ENCODE measurements around the gene CCDC85C. TPM values are rescaled to one million over a fixed set of nuclear protein-coding genes. Genes with fewer than 3 reads are reported as not detected.

Gene CCDC85C
- total and polyA plus RNA-seq, 4 experiments from 2014 or later, result 0.36 to 14.4 (median 7.9) TPM

DNA sequence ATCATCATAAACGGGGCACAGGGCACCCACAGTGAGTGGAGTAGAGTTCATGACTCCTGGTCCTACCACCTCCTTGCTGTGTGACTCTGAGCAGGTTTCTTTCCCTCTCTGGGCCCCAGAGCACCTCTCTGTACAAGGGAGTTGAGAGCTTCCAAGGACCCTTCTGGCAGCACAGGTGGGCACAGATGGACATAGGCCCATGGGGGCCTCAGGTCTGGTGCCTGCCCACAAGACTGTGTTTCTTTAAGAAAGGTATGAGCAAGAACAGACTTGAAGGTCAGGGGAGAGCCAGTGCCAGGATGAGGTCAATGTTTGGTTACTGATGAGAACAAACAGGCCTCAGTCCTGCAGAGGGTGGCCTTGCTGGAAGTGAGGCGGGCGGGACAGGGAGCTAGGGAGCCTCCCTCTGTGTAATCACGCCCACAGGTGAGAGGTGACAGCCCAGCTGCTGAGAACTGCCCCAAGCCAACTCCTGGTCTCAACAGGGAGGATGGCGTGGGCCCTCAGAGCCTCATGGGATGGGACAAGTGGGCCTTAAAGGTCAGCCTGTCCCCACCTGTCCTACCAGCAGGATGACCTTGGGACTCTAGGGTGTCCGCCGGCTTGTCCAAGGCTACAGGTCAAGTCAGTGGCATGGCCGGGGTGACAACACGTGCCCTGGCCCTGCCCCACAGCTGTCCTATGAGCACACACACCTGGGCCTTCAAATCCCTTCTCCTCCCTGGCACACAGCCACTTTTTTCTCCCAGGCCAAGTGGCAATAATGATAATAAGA lies 49.1 kb downstream of the CCDC85C start:
- Histone ChIP-seq H3K36me3 (ENCODE audit: insufficient read depth, low read length) (no peaks in the 10 kb centered on the region), H3K4me1 (ENCODE audit: insufficient read depth, low read length) (no peaks in the 10 kb centered on the region), H3K9me3 (ENCODE audit: control insufficient read depth in 1 of 2, low read length in 2 of 2) (no peaks in the 10 kb centered on the region), H3K27ac (ENCODE audit: low read depth, low read length) (no peak overlapping the region), H3K4me3 (ENCODE audit: low read length in 2 of 2) (no peak overlapping the region), H3K27me3 (ENCODE audit: insufficient read depth, low read length) (no peaks in the 10 kb centered on the region)
- no peaks in the 10 kb centered on the region for H3K9me3 Mint-ChIP-seq
- no peak overlapping the region for H3K4me3 Mint-ChIP-seq
- CTCF ChIA-PET (ENCODE audit: partially characterized antibody), result no interaction called here
- H3K27me3 Mint-ChIP-seq, result peaks cover 0 to 1% of the 10 kb centered on the region in 2 donors
- no peak for DNase-seq
- peaks cover 0 to 10% of the 10 kb centered on the region in 2 donors for H3K36me3 Mint-ChIP-seq
- no peak overlapping the region for H3K27ac Mint-ChIP-seq
- H3K4me1 Mint-ChIP-seq, result peaks cover 0 to 7% (median 2%) of the 10 kb centered on the region in 4 donors
- intact Hi-C loops (cut with micrococcal nuclease), result no loop called here
- POLR2A ChIA-PET (ENCODE audit: partially characterized antibody), result no interaction called here

DNA sequence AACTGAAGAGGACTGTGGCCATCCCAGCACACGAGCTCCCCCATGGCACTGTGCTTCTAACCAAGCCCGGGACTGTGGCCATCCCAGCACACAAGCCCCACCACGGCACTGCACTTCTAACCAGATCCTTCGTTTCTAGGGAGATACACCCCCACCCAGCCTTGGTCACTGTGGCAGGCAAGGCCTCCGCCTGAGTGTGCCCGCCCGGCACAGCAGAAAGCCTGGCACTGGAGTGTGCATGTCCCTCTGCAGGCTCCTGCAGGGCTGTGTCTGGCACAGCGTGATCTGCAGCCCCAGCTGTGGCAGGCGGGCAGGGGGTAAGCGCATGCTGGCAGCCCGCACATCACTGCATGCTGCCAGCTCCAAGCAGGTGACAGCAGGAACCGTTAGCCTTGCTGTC lies 49.8 kb downstream of the CCDC85C start:
- H3K27ac Mint-ChIP-seq, result no peak overlapping the region
- H3K9me3 Mint-ChIP-seq, result no peaks in the 10 kb centered on the region
- ChIA-PET CTCF (ENCODE audit: partially characterized antibody) (no interaction called here), POLR2A (ENCODE audit: partially characterized antibody) (no interaction called here)
- Histone ChIP-seq H3K27ac (ENCODE audit: low read depth, low read length) (no peak overlapping the region), H3K4me3 (ENCODE audit: low read length in 2 of 2) (no peak overlapping the region), H3K27me3 (ENCODE audit: insufficient read depth, low read length) (no peaks in the 10 kb centered on the region), H3K36me3 (ENCODE audit: insufficient read depth, low read length) (no peaks in the 10 kb centered on the region), H3K9me3 (ENCODE audit: control insufficient read depth in 1 of 2, low read length in 2 of 2) (no peaks in the 10 kb centered on the region), H3K4me1 (ENCODE audit: insufficient read depth, low read length) (no peaks in the 10 kb centered on the region)
- intact Hi-C loops (cut with micrococcal nuclease), result no loop called here
- H3K4me1 Mint-ChIP-seq, result peaks cover 0 to 15% (median 2%) of the 10 kb centered on the region in 4 donors
- peaks cover 0 to 8% of the 10 kb centered on the region in 2 donors for H3K36me3 Mint-ChIP-seq
- H3K27me3 Mint-ChIP-seq, result peaks cover 0 to 1% of the 10 kb centered on the region in 2 donors
- DNase-seq, result no peak
- no peak overlapping the region for H3K4me3 Mint-ChIP-seq

- Histone ChIP-seq H3K27ac (ENCODE audit: low read depth, low read length) (no peak overlapping the region), H3K36me3 (ENCODE audit: insufficient read depth, low read length) (no peaks in the 10 kb centered on the region), H3K27me3 (ENCODE audit: insufficient read depth, low read length) (no peaks in the 10 kb centered on the region), H3K4me1 (ENCODE audit: insufficient read depth, low read length) (no peaks in the 10 kb centered on the region), H3K4me3 (ENCODE audit: low read length in 2 of 2) (no peak overlapping the region), H3K9me3 (ENCODE audit: control insufficient read depth in 1 of 2, low read length in 2 of 2) (no peaks in the 10 kb centered on the region)
- CTCF ChIA-PET (ENCODE audit: partially characterized antibody), result no interaction called here
- no peaks in the 10 kb centered on the region for H3K9me3 Mint-ChIP-seq
- POLR2A ChIA-PET (ENCODE audit: partially characterized antibody), result no interaction called here
- DNase-seq, result no peak
- H3K4me3 Mint-ChIP-seq, result no peak overlapping the region
- intact Hi-C loops (cut with micrococcal nuclease), result no loop called here
- H3K36me3 Mint-ChIP-seq, result no peaks in the 10 kb centered on the region
- H3K27ac Mint-ChIP-seq, result no peak overlapping the region
- H3K27me3 Mint-ChIP-seq, result peaks cover 0 to 1% of the 10 kb centered on the region in 2 donors
- H3K4me1 Mint-ChIP-seq, result peaks cover 0 to 15% (median 4%) of the 10 kb centered on the region in 4 donors
Observed at GRCh38 chr14:99552572-99553216, 51.3 kb downstream of the CCDC85C start.

DNA sequence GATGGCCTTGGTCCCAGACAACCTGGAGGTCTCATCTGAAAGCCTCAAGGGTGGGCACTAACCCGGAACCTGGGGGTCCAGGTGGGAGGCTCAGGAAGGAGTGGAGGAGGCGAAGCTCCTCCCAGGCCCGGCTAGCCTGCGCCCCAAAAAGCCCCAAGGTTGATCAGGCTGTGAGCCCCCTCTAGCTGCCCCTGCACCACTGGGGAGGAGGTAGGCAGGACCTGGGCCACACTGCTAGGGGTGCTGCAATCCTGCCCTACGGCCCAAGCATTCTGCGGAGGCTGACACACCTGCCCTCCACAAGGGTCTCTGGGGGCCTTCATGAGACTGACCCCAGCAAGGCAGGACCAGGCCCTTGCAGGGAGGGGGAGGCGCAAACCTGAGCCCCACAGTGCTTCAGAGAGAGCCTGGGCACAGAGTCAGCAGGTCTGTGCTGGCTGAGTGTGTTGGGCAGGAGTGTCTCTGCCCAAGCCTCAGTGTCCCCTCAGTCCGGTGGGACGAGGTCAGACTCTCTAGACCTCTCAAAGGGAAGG lies 51.9 kb downstream of the CCDC85C start:
- no peak overlapping the region for H3K4me3 Mint-ChIP-seq
- H3K4me1 ChIP-seq (ENCODE audit: insufficient read depth, low read length), result no peaks in the 10 kb centered on the region
- no peaks in the 10 kb centered on the region for H3K36me3 ChIP-seq (ENCODE audit: insufficient read depth, low read length)
- intact Hi-C loops (cut with micrococcal nuclease), result no loop called here
- no peaks in the 10 kb centered on the region for H3K36me3 Mint-ChIP-seq
- no peak for DNase-seq
- ChIA-PET POLR2A (ENCODE audit: partially characterized antibody) (no interaction called here), CTCF (ENCODE audit: partially characterized antibody) (no interaction called here)
- H3K9me3 Mint-ChIP-seq, result no peaks in the 10 kb centered on the region
- no peak overlapping the region for H3K4me3 ChIP-seq (ENCODE audit: low read length in 2 of 2)
- peaks cover 0 to 1% of the 10 kb centered on the region in 2 donors for H3K27me3 Mint-ChIP-seq
- no peak overlapping the region for H3K27ac Mint-ChIP-seq
- peaks cover 0 to 15% (median 4%) of the 10 kb centered on the region in 4 donors for H3K4me1 Mint-ChIP-seq
- no peak overlapping the region for H3K27ac ChIP-seq (ENCODE audit: low read depth, low read length)
- H3K27me3 ChIP-seq (ENCODE audit: insufficient read depth, low read length), result no peaks in the 10 kb centered on the region
- H3K9me3 ChIP-seq (ENCODE audit: control insufficient read depth in 1 of 2, low read length in 2 of 2), result no peaks in the 10 kb centered on the region

GRCh38 chr14:99551034-99551922 lies 52.7 kb downstream of the CCDC85C start:
- intact Hi-C loops (cut with micrococcal nuclease), result no loop called here
- Histone ChIP-seq H3K9me3 (ENCODE audit: control insufficient read depth in 1 of 2, low read length in 2 of 2) (no peaks in the 10 kb centered on the region), H3K4me1 (ENCODE audit: insufficient read depth, low read length) (no peaks in the 10 kb centered on the region), H3K4me3 (ENCODE audit: low read length in 2 of 2) (no peak overlapping the region), H3K27ac (ENCODE audit: low read depth, low read length) (no peak overlapping the region), H3K27me3 (ENCODE audit: insufficient read depth, low read length) (no peaks in the 10 kb centered on the region), H3K36me3 (ENCODE audit: insufficient read depth, low read length) (no peaks in the 10 kb centered on the region)
- peaks cover 0 to 1% of the 10 kb centered on the region in 2 donors for H3K27me3 Mint-ChIP-seq
- POLR2A ChIA-PET (ENCODE audit: partially characterized antibody), result no interaction called here
- no peak for DNase-seq
- no peaks in the 10 kb centered on the region for H3K36me3 Mint-ChIP-seq
- peaks cover 0 to 15% (median 5%) of the 10 kb centered on the region in 4 donors for H3K4me1 Mint-ChIP-seq
- no peak overlapping the region for H3K4me3 Mint-ChIP-seq
- CTCF ChIA-PET (ENCODE audit: partially characterized antibody), result no interaction called here
- H3K9me3 Mint-ChIP-seq, result no peaks in the 10 kb centered on the region
- no peak overlapping the region for H3K27ac Mint-ChIP-seq

DNA sequence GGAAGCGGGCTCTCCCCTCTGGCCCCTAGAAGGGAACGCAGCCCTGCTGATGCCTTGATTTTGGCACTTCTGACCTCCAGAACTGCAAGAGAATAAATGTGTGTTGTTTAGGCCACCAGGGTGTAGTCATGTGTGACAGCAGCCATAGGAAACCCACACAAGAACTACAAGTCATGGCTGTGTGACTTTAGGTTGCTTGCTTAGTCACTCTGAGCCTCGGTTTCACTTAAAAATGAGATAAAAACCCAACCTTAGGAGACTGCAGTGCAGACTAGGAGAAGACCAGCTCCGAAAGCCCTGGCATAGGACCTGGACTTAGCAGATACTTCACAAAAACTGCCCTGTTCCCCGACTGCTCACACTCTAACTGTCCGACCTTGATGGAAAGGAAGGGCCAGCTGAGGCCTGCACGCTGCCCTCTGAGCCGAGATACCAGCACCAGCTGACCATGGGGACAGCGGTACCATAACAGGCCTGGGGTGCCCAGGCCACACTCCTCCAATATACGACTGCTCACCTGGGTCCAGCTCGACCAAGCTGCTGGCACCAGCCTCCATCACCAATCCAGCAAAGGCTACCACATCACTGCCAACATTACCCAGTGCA lies 53.5 kb downstream of the CCDC85C start:
- Mint-ChIP-seq H3K27me3 (peaks cover 0 to 1% of the 10 kb centered on the region in 2 donors), H3K4me1 (peaks cover 0 to 19% (median 5%) of the 10 kb centered on the region in 4 donors), H3K4me3 (no peak overlapping the region), H3K9me3 (no peaks in the 10 kb centered on the region), H3K27ac (no peak overlapping the region), H3K36me3 (no peaks in the 10 kb centered on the region)
- Histone ChIP-seq H3K4me1 (ENCODE audit: insufficient read depth, low read length) (no peaks in the 10 kb centered on the region), H3K27me3 (ENCODE audit: insufficient read depth, low read length) (no peaks in the 10 kb centered on the region), H3K4me3 (ENCODE audit: low read length in 2 of 2) (no peak overlapping the region), H3K9me3 (ENCODE audit: control insufficient read depth in 1 of 2, low read length in 2 of 2) (no peaks in the 10 kb centered on the region), H3K36me3 (ENCODE audit: insufficient read depth, low read length) (no peaks in the 10 kb centered on the region), H3K27ac (ENCODE audit: low read depth, low read length) (no peak overlapping the region)
- POLR2A ChIA-PET (ENCODE audit: partially characterized antibody), result no interaction called here
- intact Hi-C loops (cut with micrococcal nuclease), result no loop called here
- CTCF ChIA-PET (ENCODE audit: partially characterized antibody), result no interaction called here
- DNase-seq, result no peak

GRCh38 chr14:99549684-99550083 lies 54.3 kb downstream of the CCDC85C start:
- no peak for DNase-seq
- Histone ChIP-seq H3K4me1 (ENCODE audit: insufficient read depth, low read length) (no peaks in the 10 kb centered on the region), H3K27me3 (ENCODE audit: insufficient read depth, low read length) (no peaks in the 10 kb centered on the region), H3K27ac (ENCODE audit: low read depth, low read length) (no peak overlapping the region), H3K36me3 (ENCODE audit: insufficient read depth, low read length) (no peaks in the 10 kb centered on the region), H3K9me3 (ENCODE audit: control insufficient read depth in 1 of 2, low read length in 2 of 2) (no peaks in the 10 kb centered on the region), H3K4me3 (ENCODE audit: low read length in 2 of 2) (no peak overlapping the region)
- POLR2A ChIA-PET (ENCODE audit: partially characterized antibody), result no interaction called here
- Mint-ChIP-seq H3K27me3 (peaks cover 0 to 1% of the 10 kb centered on the region in 2 donors), H3K9me3 (no peaks in the 10 kb centered on the region), H3K27ac (no peak overlapping the region), H3K4me3 (no peak overlapping the region), H3K36me3 (no peaks in the 10 kb centered on the region), H3K4me1 (peaks cover 0 to 19% (median 5%) of the 10 kb centered on the region in 4 donors)
- CTCF ChIA-PET (ENCODE audit: partially characterized antibody), result no interaction called here
- intact Hi-C loops (cut with micrococcal nuclease), result no loop called here
